CD4-positive, alpha-beta T cell (primary cell): ENCODE results near the gene BAIAP2. TPM values are rescaled to one million over a fixed set of nuclear protein-coding genes. Genes with fewer than 3 reads are reported as not detected.

ENCODE experiments used
- ATAC-seq: fragments of 200-7000 bp; cut with Tn5 transposase; one replicate; pipeline ENCODE4 v1.10.0; 2022; ENCODE audit warnings: mild to moderate bottlenecking; ENCODE audit not compliant: poor library complexity
- CTCF ChIA-PET: fragments of 350-600 bp; sonication (Branson Sonifier 250); formaldehyde crosslinking; loops from one replicate; lab custom pipeline; 2021; ENCODE audit warnings: antibody characterized with exemption, inconsistent platforms; lab: Charles Lee
- POLR2A ChIA-PET: fragments of 350-600 bp; sonication (Branson Sonifier 250); formaldehyde crosslinking; loops from one replicate; lab custom pipeline; 2021; ENCODE audit warnings: antibody characterized with exemption, inconsistent platforms; lab: Charles Lee
- DNase-seq, 14 experiments: peaks; one replicate each; pipeline ENCODE4 v3.0.0-alpha.2; 2013 to 2020; ENCODE audit warnings: mixed read lengths in 2 of 14
- H3K27ac ChIP-seq, 2 donors: one replicate each; pipeline versions ENCODE4 v1.5.1 to v1.7.0; 2013; ENCODE audit warnings: low read length in 2 of 2, low read depth in 1 of 2, mild to moderate bottlenecking in 1 of 2
- H3K27me3 ChIP-seq, 2 experiments: 1 replicate in 1 of 2; 2 replicates in 1 of 2; pipeline versions ENCODE4 v1.6.1 to v1.7.0; 2013; ENCODE audit warnings: low read length in 2 of 2, control low read depth in 1 of 2, mild to moderate bottlenecking in 1 of 2, moderate library complexity in 1 of 2; ENCODE audit not compliant: insufficient read depth in 2 of 2, control insufficient read depth in 1 of 2
- H3K36me3 ChIP-seq: one replicate; pipeline ENCODE4 v1.6.1; 2013; ENCODE audit warnings: low read length, control low read depth; ENCODE audit not compliant: insufficient read depth
- H3K4me1 ChIP-seq: one replicate; pipeline ENCODE4 v1.6.1; 2013; ENCODE audit warnings: low read length, control low read depth; ENCODE audit not compliant: insufficient read depth
- H3K4me3 ChIP-seq: one replicate; pipeline ENCODE4 v1.5.1; 2013; ENCODE audit warnings: mild to moderate bottlenecking, low read length, moderate library complexity
- H3K9me3 ChIP-seq, 2 experiments: 1 replicate in 1 of 2; 2 replicates in 1 of 2; pipeline versions ENCODE4 v1.6.1 to v1.7.0; 2013; ENCODE audit warnings: low read length in 2 of 2, mild to moderate bottlenecking in 2 of 2, control low read depth in 1 of 2, moderate library complexity in 1 of 2; ENCODE audit not compliant: control insufficient read depth in 1 of 2, insufficient read depth in 1 of 2
- H3K27ac Mint-ChIP-seq: one replicate; pipeline ENCODE4 v1.8.0; 2020; ENCODE audit warnings: mixed read lengths
- H3K27me3 Mint-ChIP-seq: one replicate; pipeline ENCODE4 v1.8.0; 2021; ENCODE audit warnings: mixed read lengths
- H3K36me3 Mint-ChIP-seq: one replicate; pipeline ENCODE4 v1.8.0; 2021; ENCODE audit warnings: low read depth, mixed read lengths
- H3K4me1 Mint-ChIP-seq: one replicate; pipeline ENCODE4 v1.8.0; 2021; ENCODE audit warnings: low read depth, mixed read lengths
- H3K4me3 Mint-ChIP-seq: one replicate; pipeline ENCODE4 v1.8.0; 2020; ENCODE audit warnings: mild to moderate bottlenecking, mixed read lengths
- H3K9me3 Mint-ChIP-seq: one replicate; pipeline ENCODE4 v1.8.0; 2020; ENCODE audit warnings: mixed read lengths
- intact Hi-C, 2 experiments: fragments of 100-400 bp; cut with DNase I in 1 of 2; cut with micrococcal nuclease in 1 of 2; formaldehyde crosslinking; loops; one replicate each; pipeline versions ENCODE4 v1.15.1 to v1.9.0; 2023 to 2025; cut with DNase I, micrococcal nuclease
- total RNA-seq, 174 experiments: library from RNA in 2 of 174; stranded (reverse) in 2 of 174; gene quantifications; one replicate each; pipeline ENCODE4 v1.2.3 and lab custom pipeline; 2021 to 2026
- TF ChIP-seq, protein P1 (sequence below): fragments of 200-600 bp; IDR thresholded peaks from one replicate; pipeline ENCODE4 v1.8.0; 2022; ENCODE audit warnings: antibody characterized with exemption, mild to moderate bottlenecking

BAIAP2 gene
- total RNA-seq, 2 experiments from 2014 or later, result 4.2 to 4.9 TPM

- CTCF ChIA-PET, result interaction anchor here (0.9 to 2.2 kb wide), 4 partner anchors 19 to 591 kb away, joined by 3 to 13 read pairs (median 3); no protein-coding TSS in a partner anchor
- Mint-ChIP-seq H3K27me3 (no peaks in the 10 kb centered on the region), H3K4me3 (peak overlapping the region; percentile 84), H3K27ac (peak overlapping the region; percentile 93), H3K9me3 (no peaks in the 10 kb centered on the region), H3K36me3 (peaks cover 5% of the 10 kb centered on the region), H3K4me1 (peaks cover 26% of the 10 kb centered on the region)
- no peaks in the 10 kb centered on the region for H3K36me3 ChIP-seq
- DNase-seq (peak in 12 of 14 experiments; percentile 22 to 73 (median 38)), ATAC-seq (peak; percentile 88)
- intact Hi-C loops, result no loop called here
- H3K27ac ChIP-seq, result peak overlapping the region; percentile 56 to 81
- POLR2A ChIA-PET, result interaction anchor here (0.6 to 2.2 kb wide), 11 partner anchors 12 to 563 kb away, joined by 3 to 22 read pairs (median 4); partner anchors contain the start of genes BAIAP2, CEP131 and CHMP6
- peak overlapping the region; percentile 60 for H3K4me3 ChIP-seq
- peaks cover 0 to 5% of the 10 kb centered on the region in 2 experiments for H3K9me3 ChIP-seq
- H3K4me1 ChIP-seq, result peaks cover 34% of the 10 kb centered on the region
- H3K27me3 ChIP-seq, result no peaks in the 10 kb centered on the region
- TF ChIP-seq, protein P1, sequence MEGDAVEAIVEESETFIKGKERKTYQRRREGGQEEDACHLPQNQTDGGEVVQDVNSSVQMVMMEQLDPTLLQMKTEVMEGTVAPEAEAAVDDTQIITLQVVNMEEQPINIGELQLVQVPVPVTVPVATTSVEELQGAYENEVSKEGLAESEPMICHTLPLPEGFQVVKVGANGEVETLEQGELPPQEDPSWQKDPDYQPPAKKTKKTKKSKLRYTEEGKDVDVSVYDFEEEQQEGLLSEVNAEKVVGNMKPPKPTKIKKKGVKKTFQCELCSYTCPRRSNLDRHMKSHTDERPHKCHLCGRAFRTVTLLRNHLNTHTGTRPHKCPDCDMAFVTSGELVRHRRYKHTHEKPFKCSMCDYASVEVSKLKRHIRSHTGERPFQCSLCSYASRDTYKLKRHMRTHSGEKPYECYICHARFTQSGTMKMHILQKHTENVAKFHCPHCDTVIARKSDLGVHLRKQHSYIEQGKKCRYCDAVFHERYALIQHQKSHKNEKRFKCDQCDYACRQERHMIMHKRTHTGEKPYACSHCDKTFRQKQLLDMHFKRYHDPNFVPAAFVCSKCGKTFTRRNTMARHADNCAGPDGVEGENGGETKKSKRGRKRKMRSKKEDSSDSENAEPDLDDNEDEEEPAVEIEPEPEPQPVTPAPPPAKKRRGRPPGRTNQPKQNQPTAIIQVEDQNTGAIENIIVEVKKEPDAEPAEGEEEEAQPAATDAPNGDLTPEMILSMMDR, result no peak
These were observed 16.7 kb upstream of the BAIAP2 start for GRCh38 chr17:81018044-81018802.

GRCh38 chr17:81019563-81020442 lies 15.1 kb upstream of the BAIAP2 start:
- intact Hi-C loops, result loop anchor here in 1 of 2 experiments (10.0 kb wide), 1 partner anchor 465 kb away; no protein-coding TSS in a partner anchor
- no peaks in the 10 kb centered on the region for H3K36me3 ChIP-seq

More at GRCh38 chr17:81019563-81020442, 15.1 kb upstream of the BAIAP2 start:
- H3K4me3 Mint-ChIP-seq, result peak overlapping the region; percentile 34
- DNase-seq (peak in 2 of 14 experiments; percentile 0 to 18), ATAC-seq (no peak)
- TF ChIP-seq, protein P1, result no peak
- Histone ChIP-seq H3K9me3 (peaks cover 0 to 5% of the 10 kb centered on the region in 2 experiments), H3K4me1 (peaks cover 44% of the 10 kb centered on the region), H3K27me3 (no peaks in the 10 kb centered on the region), H3K4me3 (no peak overlapping the region), H3K27ac (no peak overlapping the region)
- ChIA-PET POLR2A (interaction anchor here (0.6 to 0.9 kb wide), 3 partner anchors 13 to 1023 kb away, joined by 3 to 4 read pairs (median 3); no protein-coding TSS in a partner anchor), CTCF (interaction anchor here (1.2 to 1.6 kb wide), 2 partner anchors 78 to 82 kb away, joined by 3 to 7 read pairs; no protein-coding TSS in a partner anchor)
- H3K36me3 Mint-ChIP-seq, result no peaks in the 10 kb centered on the region
- peaks cover 34% of the 10 kb centered on the region for H3K4me1 Mint-ChIP-seq
- H3K9me3 Mint-ChIP-seq, result no peaks in the 10 kb centered on the region
- no peaks in the 10 kb centered on the region for H3K27me3 Mint-ChIP-seq
- peak overlapping the region; percentile 93 for H3K27ac Mint-ChIP-seq
